KBM-7 (cell line): ENCODE measurements around the gene SHPK.
A peak's percentile ranks its signal among the peaks of the same experiment; 100 is the strongest.

Source experiments
- DNase-seq: peaks from one replicate; pipeline ENCODE4 v3.0.0-alpha.2; 2015
- in situ Hi-C: fragments of 300-500 bp; cut with MboI; formaldehyde crosslinking; loops from 2 replicates; pipeline ENCODE4 v1.14.3; 2020; ENCODE audit warnings: low sequenced_read_pairs, low pct_unique_long_range_greater_than_20kb, mixed read lengths

Gene SHPK, protein sequence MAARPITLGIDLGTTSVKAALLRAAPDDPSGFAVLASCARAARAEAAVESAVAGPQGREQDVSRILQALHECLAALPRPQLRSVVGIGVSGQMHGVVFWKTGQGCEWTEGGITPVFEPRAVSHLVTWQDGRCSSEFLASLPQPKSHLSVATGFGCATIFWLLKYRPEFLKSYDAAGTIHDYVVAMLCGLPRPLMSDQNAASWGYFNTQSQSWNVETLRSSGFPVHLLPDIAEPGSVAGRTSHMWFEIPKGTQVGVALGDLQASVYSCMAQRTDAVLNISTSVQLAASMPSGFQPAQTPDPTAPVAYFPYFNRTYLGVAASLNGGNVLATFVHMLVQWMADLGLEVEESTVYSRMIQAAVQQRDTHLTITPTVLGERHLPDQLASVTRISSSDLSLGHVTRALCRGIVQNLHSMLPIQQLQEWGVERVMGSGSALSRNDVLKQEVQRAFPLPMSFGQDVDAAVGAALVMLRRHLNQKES

DNA sequence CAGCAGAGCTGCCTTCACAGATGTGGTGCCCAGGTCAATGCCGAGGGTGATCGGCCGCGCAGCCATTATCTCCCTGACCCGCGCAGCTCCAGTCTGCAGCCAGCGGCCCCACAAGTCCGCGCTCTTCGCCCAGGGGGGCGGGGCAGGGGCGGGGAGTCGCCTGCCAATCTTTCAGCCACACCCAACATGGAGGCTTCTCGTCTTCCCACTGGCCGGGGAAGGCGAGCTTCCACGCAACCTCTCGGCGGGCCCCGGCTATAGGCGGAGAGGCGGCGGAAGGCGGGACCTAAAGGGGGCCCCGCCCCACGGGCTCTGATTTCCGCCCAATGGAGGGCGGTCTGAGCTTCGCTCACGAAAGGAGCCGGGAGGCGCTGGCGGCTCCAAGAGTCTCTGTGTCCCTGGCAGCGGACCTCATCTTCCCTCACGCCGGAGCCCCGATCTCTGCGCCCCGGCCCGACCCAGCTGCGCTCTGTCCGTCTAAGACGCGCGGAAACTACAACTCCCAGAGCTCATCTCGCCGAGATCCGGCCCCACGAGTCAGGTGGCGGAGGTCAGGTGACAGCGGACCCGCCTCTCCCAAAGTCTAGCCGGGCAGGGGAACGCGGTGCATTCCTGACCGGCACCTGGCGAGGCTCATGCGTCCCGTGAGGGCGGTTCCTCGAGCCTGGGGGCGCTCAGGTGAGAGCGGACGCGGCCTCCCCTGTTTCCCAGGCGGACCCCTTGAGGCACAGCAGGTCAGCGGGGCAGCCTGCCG is at the start of gene SHPK, which contains the start of gene CTNS:
Gene SHPK (minus strand): TSS at position 97 of the 754 bp plus-strand sequence. CDS start 31 bp downstream, at position 66.
Gene CTNS (plus strand): TSS at position 607 of the 754 bp plus-strand sequence. CDS start 3,447 bp downstream, outside the sequence.
- DNase-seq, result peak; percentile 97

DNA sequence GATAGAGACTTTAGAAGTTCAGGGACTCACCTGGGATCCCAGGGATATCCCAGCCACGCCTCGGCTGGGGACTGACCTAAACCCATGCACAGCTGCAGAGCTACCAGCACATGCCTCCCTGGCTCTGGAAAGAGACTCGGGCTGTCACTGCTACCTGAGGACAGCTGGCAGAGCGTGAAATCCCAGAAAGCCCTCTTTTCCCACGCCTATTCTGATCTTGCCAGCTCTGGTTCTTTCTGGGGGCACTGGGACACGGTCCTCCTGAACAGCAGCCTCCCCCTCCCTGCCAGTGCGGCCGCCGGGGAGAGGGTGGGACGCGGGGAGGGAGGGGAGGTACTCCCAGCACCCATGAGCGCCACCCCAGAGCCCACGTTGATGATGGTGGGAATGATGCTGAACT is 49.1 kb upstream of the SHPK start:
- DNase-seq, result no peak
- in situ Hi-C loops, result no loop called here

More for the DNA sequence above, at the start of gene SHPK, which contains the start of gene CTNS:
- in situ Hi-C loops, result no loop called here

DNA sequence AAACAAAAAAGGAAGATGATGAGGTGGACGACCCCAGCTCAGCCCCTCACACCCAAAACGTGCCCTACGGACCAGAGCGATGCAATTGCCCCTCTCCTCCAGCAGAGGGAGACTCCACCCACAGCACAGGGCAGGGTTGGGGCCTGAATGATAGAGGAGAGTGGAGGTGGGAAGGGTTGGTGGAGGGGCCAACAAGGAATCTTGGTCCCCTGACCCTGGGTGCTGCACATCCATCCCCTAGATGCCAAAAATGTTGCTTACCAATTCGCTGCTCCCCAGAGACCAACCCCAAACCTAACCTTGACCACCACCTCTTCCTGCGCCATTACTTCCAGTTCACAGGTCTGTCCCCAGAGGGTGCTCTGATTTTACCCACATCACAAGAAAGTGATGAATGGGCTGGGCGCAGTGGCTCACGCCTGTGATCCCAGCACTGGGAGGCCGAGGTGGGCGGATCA is 47.0 kb upstream of the SHPK start:
- in situ Hi-C loops, result no loop called here
- peak; percentile 70 for DNase-seq

DNA sequence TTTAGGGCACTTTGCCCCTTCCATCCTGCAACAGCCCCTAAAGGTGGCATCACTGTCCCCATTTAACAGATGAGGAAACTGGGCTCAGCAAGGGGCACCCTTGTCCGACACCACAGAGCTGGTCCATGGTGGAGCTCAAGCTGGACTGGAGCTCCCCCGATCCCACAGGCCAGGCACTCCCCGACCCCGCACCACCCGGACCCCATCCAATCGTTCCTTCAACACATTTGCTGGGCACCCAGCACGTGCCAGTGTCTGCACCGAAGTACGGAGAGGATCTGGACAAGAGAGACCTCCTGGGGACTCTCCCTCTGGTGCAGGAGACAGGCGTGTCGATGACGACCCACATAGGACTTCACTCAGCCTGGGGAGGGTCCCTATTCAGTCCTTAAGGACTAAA is 46.0 kb upstream of the SHPK start:
- DNase-seq, result no peak
- in situ Hi-C loops, result no loop called here

DNA sequence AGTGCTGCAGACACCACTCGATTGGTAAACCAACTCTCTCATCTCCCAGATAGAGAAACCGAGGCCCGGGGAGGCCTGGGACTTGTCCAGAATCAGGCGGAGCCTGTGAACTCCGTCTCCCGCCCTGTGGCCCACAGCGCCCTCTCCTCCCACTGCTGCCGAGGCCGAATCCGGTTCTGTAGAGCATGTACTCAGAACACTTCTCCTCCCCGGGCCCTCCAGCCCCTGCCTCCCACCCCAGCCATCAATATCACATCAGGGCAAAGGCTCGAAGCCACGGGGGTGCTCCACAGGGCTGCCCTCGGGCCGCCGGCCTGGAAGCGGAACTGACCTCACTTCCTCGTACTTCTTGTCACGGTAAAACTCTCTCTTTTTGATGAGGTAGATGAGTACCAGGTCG is 45.5 kb upstream of the SHPK start:
- in situ Hi-C loops, result no loop called here

DNA sequence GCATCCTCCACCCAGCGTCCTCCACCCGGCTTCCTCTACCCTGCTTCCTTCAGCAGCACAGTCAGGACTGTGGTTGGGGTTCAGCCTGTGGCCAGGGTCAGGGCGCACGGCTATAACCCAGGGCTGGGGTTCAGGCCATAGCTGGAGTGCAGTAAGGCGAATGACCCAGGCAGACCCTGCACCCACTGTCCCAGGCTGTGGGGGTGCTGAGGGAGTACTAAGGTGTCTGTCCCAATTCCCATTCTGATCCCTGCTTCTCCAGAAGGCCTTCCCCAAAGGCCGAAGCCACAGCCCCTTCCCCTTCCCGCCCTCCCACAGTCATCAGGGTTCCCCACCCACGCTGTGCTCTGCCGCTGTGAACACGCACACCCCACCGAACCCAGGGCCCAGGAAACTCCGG is 45.0 kb upstream of the SHPK start:
- no peak for DNase-seq
- in situ Hi-C loops, result no loop called here

More for the DNA sequence above, 45.5 kb upstream of the SHPK start:
- no peak for DNase-seq

DNA sequence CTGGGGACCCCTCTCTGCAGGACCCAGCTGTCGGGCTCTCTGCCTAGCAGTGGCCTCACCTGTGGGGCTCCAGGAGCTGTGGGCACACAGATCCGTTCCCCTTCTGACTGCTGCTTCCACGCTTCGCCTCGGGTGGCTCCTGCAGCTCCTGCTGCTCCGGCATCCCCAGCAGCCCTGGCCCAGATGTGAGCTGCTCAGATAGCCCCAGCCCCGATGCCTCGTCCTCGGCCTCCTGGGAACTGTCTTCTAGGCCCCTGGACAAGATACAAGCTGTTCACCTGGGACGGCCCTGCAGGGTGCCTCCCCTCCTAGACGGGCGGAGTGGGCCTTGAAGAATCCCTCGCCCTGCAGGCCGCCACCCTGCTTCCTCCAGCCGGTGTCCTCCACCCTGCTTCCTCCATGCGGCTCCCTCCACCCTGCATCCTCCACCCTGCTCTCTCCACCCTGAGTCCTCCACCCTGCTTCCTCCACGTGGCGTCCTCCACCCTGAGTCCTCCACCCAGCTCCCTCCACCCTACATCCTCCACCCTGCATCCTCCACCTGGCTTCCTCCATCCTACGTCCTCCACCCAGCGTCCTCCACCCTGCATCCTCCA is 43.6 kb upstream of the SHPK start:
- no peak for DNase-seq
- in situ Hi-C loops, result no loop called here

DNA sequence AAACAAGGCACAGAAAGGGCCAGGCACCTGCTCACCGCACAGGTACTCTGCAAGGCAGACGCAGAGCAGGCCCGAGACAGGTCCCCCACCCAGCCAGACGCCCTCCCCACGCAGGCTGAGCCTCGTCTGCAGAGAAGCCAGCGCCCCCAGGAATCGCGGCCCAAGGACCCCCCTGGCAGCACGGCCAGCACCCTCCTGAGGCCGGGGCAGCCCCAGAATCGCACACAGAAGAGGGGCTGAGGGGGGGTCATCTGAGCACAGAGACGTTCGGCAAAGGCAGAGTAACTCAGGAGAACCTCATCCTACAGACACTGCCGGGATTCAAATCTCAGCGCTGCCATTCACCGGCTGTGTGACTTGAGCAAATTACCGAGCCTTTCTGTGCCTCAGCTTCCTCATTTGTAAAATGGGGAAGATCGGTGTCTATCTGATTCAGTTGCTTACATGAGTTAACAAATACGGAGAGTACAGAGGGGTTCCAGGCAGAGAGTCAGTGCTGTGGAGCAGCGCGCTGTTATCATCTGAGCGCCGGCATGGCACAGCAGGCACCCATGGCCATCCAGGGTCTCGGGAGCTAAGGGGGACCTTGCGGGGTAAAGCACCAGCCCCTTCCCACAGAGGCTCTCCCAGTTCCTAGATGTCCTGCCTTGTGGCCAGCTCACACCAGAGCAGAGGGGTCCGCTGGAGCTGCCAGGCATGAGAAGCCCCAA is 42.9 kb upstream of the SHPK start:
- DNase-seq, result no peak
- in situ Hi-C loops, result no loop called here

DNA sequence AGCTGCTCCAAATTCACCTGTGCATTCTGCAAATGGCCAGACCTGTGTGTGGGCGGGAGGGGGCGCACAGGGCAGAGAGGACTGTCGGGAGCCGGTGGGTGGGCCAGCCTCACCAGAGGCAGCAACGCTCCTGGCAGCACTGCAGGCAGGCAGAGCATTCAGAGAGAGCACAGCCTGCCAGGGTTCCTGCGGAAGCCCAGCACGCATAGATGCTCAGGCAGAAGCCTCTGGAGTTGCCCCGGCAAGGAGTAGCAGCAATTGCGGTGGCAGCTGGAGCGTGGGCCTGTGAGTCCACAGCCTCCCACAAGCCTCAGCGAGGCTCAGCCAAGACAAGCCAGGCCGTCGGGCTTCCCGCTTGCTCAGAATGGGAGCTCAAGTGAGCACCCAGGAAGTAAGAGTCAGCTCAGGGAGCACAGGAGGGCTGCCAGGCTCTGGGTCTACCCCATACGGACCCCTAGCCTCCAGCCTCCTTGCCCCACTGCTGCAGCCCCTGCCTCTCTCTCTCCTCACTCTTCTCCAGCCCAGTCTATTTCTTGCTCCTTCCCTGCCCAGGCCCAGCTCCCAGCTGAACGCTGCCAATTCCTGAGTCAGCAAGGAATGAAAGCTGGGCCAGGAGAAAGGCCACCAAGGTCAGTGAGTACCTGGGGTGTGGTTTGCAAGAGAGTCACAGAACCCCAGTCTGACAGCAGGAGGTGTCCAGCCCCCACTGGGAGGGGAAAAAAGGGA is 42.2 kb upstream of the SHPK start:
- DNase-seq, result no peak
- in situ Hi-C loops, result no loop called here

DNA sequence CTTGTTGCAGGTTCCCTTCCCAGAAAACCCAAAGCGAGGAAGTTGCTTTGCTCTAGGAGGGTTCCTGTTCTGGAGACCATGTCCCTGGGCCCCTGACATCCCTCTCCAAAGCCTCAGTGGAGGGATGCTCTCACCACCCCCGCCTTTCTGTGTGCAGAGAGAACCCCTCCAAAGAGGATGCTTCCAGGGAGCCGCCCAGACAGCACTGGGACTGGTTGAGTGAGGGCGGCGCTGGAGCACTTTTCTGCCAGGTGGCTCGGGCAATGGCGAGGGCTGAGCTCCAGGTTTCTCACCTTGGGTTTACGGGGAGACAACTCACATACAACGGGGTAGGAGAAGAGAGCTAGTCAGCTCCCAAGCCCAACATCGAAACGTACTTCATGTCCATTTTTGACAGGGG is 39.8 kb upstream of the SHPK start:
- in situ Hi-C loops, result no loop called here
- DNase-seq, result no peak

DNA sequence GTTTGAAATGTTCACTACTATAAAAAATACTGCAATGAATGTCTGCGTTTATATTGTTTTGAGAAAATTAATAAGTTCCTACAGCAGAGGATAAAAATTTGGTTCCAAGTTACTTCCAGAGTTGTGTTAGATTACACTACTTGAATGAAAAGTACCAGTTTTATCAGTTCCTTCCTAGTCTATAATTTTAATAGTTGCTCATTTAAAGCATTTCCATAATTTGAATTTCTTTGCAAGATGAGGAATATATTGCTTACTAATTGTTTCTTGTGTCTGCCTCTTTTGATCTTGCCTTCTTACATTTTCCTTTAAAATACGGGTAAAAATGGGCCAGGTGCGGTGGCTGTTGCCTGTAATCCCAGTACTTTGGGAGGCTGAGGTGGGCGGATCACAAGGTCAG is 36.5 kb upstream of the SHPK start:
- DNase-seq, result no peak
- in situ Hi-C loops, result loop anchor here (25.0 kb wide), 1 partner anchor 635 kb away; no protein-coding TSS in a partner anchor

DNA sequence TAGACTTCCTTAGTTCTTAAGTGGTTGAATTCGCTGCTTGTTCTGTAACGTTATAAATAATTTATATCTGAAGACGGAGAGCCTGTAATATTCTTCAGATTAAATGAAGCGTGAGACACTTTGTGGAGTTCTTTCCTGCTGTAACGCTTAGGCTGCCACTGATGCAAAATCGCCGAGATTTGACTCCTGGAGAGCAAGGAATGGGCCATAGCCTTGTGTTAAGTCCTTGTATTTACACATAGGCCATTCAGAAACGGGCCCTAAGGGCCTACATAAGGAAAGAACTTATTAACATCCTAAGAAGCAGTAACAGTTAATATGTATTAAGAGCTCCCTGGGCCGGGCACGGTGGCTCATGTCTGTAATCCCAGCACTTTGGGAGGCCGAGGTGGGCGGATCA is 33.5 kb upstream of the SHPK start:
- in situ Hi-C loops, result loop anchor here (25.0 kb wide), 1 partner anchor 632 kb away; no protein-coding TSS in a partner anchor
- no peak for DNase-seq

DNA sequence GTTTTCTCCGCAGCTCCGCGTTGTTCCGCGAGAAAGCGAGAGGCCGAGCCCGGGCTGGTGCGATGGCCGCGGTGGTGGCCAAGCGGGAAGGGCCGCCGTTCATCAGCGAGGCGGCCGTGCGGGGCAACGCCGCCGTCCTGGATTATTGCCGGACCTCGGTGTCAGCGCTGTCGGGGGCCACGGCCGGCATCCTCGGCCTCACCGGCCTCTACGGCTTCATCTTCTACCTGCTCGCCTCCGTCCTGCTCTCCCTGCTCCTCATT is 33.0 kb upstream of the SHPK start:
- no peak for DNase-seq
- in situ Hi-C loops, result loop anchor here (25.0 kb wide), 1 partner anchor 632 kb away; no protein-coding TSS in a partner anchor

DNA sequence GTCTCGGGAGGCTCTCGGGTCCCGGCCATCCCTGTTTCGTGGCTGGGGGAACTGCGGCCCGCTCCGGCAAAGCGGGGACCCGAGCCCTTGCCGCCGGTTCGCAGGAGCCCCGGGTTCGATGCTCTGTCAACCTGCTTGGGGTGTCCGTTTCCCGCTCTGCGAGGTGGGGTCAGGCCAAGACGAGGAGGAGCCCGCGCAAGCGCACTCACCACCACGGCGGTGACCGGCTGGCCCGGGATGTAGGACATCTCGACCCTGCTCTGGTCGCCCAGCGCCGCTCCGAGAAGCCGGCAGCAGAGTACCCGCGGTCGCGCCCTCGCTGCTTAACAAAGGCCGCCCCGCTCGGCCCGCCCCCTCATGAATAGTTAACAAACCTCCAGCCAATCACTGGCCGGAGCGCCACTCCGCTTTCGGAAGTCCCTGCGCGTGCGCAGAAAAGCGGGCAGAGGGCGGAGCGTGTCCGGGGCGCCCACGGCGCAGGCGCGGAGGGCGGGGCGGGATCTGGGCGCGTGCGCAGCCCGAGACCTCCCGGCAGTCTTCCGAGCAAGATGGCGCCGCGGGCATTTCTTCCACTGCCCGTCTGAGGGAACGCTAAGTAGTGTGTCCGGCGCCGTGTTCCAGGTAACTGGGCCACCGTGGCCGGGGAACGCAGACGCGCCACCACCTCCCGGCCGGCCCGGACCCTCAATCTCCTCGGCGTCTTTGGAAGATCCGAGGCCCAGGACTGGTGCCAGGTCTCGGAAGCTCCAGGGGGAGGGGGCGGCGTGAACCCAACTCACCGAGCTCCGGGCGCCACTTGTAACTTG is 32.4 kb upstream of the SHPK start, which contains the start of the genes EMC6 and TAX1BP3:
Gene EMC6 (plus strand): TSS at position 534 of the 806 bp plus-strand sequence. CDS start 335 bp downstream, outside the sequence.
Gene TAX1BP3 (minus strand): TSS at position 300 of the 806 bp plus-strand sequence. CDS start 52 bp downstream, at position 248.
- DNase-seq, result peak; percentile 98
- in situ Hi-C loops, result loop anchor here (25.0 kb wide), 1 partner anchor 631 kb away; no protein-coding TSS in a partner anchor

DNA sequence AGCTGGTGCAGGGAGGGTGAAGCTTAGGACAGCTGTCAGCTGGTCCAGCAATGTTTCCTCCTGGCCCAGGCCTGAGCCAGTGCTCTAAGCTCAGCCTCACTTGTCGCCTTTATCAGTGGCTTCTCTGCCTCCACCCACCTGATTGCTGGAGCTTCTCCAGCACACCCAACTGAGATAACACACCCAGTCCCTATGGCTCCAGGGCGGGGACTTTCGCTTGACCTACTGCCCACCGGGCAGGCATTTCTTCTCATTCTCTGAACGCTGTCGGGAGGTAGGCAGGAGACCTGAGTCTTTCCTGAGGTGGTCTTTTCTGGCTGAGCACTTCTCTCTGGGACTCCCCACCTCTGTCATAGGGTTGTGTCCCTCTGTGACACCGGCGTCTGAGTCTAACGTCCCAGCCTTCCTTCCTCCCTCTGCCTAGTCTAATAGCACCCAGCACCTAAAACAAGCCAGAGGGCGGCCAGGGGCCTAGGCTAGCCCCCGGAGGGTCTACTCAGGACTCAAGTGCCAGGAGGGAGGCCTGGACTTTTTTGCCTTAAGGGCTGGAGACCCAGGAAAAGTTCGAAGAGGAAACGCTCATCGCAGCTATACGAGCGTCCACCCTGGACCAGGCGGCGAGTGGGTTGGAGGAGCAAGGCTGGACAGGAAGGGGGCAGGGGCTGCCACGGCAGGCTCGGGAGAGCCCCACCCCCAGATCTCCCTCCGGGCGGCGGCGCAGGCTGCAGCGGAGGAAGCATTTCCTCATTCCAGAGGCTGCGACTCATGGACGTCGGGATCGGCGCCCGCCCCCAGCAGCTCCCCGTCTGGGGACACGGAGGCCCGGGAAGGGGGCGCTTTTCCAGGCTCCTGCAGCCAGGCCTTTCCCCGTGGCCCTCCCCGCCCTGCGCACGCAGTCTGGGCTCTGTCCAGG is 31.6 kb upstream of the SHPK start:
- peak; percentile 61 for DNase-seq

DNA sequence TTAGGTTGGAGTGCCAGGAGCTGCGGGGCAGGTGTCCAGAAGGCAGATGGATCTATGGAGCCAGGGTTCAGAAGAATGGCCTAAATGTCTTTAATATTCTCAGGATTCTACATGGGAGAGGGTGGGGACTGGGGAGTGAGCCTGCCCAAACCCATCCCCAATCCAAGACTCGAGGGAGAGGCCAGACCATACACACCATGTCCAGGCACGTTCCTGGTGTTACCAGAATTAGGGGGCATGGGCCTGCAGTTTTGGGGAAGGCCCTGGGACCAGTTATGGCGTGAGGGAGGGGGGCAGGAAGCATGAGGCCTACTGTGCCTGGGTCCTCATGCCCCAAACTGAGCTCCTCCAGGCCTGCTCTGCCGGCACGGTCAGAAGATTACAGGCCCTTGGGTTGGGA is 30.5 kb upstream of the SHPK start:
- in situ Hi-C loops, result loop anchor here (25.0 kb wide), 1 partner anchor 629 kb away; no protein-coding TSS in a partner anchor
- DNase-seq, result no peak

More for the DNA sequence above, 31.6 kb upstream of the SHPK start:
- in situ Hi-C loops, result loop anchor here (25.0 kb wide), 1 partner anchor 630 kb away; no protein-coding TSS in a partner anchor
